ENCODE measurements around the gene KYAT1.
"Not testable (repeated sequence)": the region's sequence is repeated elsewhere in the genome, so short reads cannot be mapped to it uniquely, and the experiment has no call there.

Gene KYAT1

GRCh38 chr9:128809831-128810230 is 71.9 kb downstream of the KYAT1 start:
- no peak for DNase-seq

- no peak for DNase-seq
Measured at GRCh38 chr9:128809036-128809599, 72.6 kb downstream of the KYAT1 start.

- no peak for DNase-seq
Measured at GRCh38 chr9:128808543-128808942, 73.2 kb downstream of the KYAT1 start.

- no peak for DNase-seq
Measured at GRCh38 chr9:128807827-128808226, 73.9 kb downstream of the KYAT1 start.

GRCh38 chr9:128805661-128806060 is 76.1 kb downstream of the KYAT1 start:
- DNase-seq, result no peak

GRCh38 chr9:128802482-128802881 is 79.3 kb downstream of the KYAT1 start:
- no peak for DNase-seq

GRCh38 chr9:128800061-128800460 is 81.7 kb downstream of the KYAT1 start:
- no peak for DNase-seq

- no peak for DNase-seq
Measured at GRCh38 chr9:128798896-128799295, 82.9 kb downstream of the KYAT1 start.

- DNase-seq, result not testable (repeated sequence)
Measured at GRCh38 chr9:128794961-128795360, 86.8 kb downstream of the KYAT1 start.

- no peak for DNase-seq
Measured at GRCh38 chr9:128792978-128793686, 88.6 kb downstream of the KYAT1 start.

- no peak for DNase-seq
Measured at GRCh38 chr9:128792134-128792533, 89.6 kb downstream of the KYAT1 start.

GRCh38 chr9:128790536-128790935 is 91.2 kb downstream of the KYAT1 start:
- no peak for DNase-seq

- DNase-seq, result no peak
Measured at GRCh38 chr9:128788445-128788844, 93.3 kb downstream of the KYAT1 start.

- DNase-seq, result no peak
Measured at GRCh38 chr9:128787659-128788058, 94.1 kb downstream of the KYAT1 start.

- peak; percentile 71 for DNase-seq
Measured at GRCh38 chr9:128786681-128787601, 94.8 kb downstream of the KYAT1 start, which contains the start of gene TBC1D13. Gene TBC1D13 (plus strand): TSS chr9:128787253. CDS start chr9:128787354, 101 bp downstream.

- no peak for DNase-seq
Measured at GRCh38 chr9:128785427-128785826, 96.3 kb downstream of the KYAT1 start.
